Kidney (tissue), 14 donors: ENCODE results near the gene TCN2. TPM values are rescaled to one million over a fixed set of nuclear protein-coding genes. Genes with fewer than 3 reads are reported as not detected.
"Not testable (repeated sequence)": the region's sequence is repeated elsewhere in the genome, so short reads cannot be mapped to it uniquely, and the experiment has no call there.

Experiments used
- DNase-seq, 5 donors: peaks; one replicate each; pipeline ENCODE4 v3.0.0-alpha.2; 2013 to 2020
- FAIRE-seq: peaks from 2 replicates; lab custom pipeline; 2012; peaks lifted over from hg19 to GRCh38; lab: Jason Lieb, UNC
- H3K27ac ChIP-seq, 2 donors: one replicate each; pipeline ENCODE4 v1.7.0; 2013; ENCODE audit warnings: low read depth in 2 of 2, low read length in 2 of 2, inconsistent platforms in 1 of 2
- H3K27me3 ChIP-seq: one replicate; pipeline ENCODE4 v1.7.1; 2013; ENCODE audit warnings: low read length, inconsistent platforms; ENCODE audit not compliant: control insufficient read depth, insufficient read depth
- H3K36me3 ChIP-seq, 3 donors: one replicate each; pipeline versions ENCODE4 v1.7.0 to v1.7.1; 2013; ENCODE audit warnings: low read length in 3 of 3, control low read depth in 1 of 3, inconsistent platforms in 1 of 3; ENCODE audit not compliant: insufficient read depth in 3 of 3, control insufficient read depth in 2 of 3
- H3K4me1 ChIP-seq, 3 donors: one replicate each; pipeline versions ENCODE4 v1.7.0 to v1.7.1; 2013; ENCODE audit warnings: low read length in 3 of 3, inconsistent platforms in 1 of 3, low read depth in 1 of 3; ENCODE audit not compliant: control insufficient read depth in 2 of 3, insufficient read depth in 2 of 3
- H3K4me3 ChIP-seq, 3 donors: one replicate each; pipeline versions ENCODE4 v1.7.0 to v1.8.1; 2013; ENCODE audit warnings: low read length in 3 of 3, control low read depth in 1 of 3, inconsistent platforms in 1 of 3
- H3K9ac ChIP-seq, 3 donors: one replicate each; pipeline versions ENCODE4 v1.7.0 to v1.7.1; 2013; ENCODE audit warnings: low read length in 3 of 3, control low read depth in 1 of 3, inconsistent platforms in 1 of 3
- H3K9me3 ChIP-seq, 3 donors: one replicate each; pipeline versions ENCODE4 v1.7.0 to v1.7.1; 2013; ENCODE audit warnings: low read length in 3 of 3, control low read depth in 1 of 3, inconsistent platforms in 1 of 3; ENCODE audit not compliant: control insufficient read depth in 2 of 3, insufficient read depth in 1 of 3
- intact Hi-C: fragments of 100-400 bp; cut with DNase I; formaldehyde crosslinking; loops from one replicate; pipeline ENCODE4 v1.11.1; 2022
- polyA plus RNA-seq: library from polyadenylated mRNA; stranded (reverse); fragments of 350-450 nt; fragmentation: Illumina TruSeq; extraction: RNeasy Lipid Tissue Mini Kit (QIAGEN cat#74804); gene quantifications from one replicate; pipeline ENCODE4 v1.2.3, GENCODE V29; 2014; ENCODE audit warnings: low read depth, low replicate concordance; ENCODE audit not compliant: insufficient read depth
- total RNA-seq: library from RNA; stranded (reverse); fragmentation: NEBNext Ultra II Directional; extraction: Animal tissue kit (Norgen Biotek cat#: 25700); gene quantifications from one replicate; pipeline ENCODE4 v1.2.1, GENCODE V29; 2021
- TF ChIP-seq, protein P1 (sequence below): IDR thresholded peaks from 3 replicates; pipeline ENCODE4 v1.5.1; 2012; ENCODE audit warnings: mild to moderate bottlenecking, moderate library complexity, borderline replicate concordance; ENCODE audit not compliant: insufficient read depth; ENCODE audit errors: extremely low read depth
- donor health status: control.
- donor health status: control.
- donor health status: control.
- donor health status: control.
- donor health status: control.
- donor health status: DM: yes; HTN: yes; CAD: no.
- donor health status: Normal renal cell carcinoma (clear cell type).

Gene TCN2
- total and polyA plus RNA-seq, 2 donors from 2014 or later: 71.3 to 174 TPM

DNA sequence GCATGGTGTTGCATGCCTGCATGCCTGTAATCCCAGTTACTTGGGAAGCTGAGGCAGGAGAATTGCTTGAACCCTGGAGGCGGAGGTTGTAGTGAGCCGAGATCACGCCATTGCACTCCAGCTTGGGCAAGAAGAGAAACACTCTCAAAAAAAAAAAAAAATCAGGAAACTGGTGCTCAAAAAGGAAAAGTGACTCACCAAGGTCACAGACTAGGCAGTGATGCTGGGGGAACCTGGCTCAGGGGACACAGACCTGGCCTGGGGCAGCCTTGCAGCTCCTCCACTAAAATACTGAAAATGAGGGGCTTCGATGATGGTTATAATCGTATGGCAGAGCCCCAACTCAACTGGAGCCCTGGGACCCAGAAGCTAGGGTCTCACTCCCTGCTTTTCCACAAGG, 20.5 kb downstream of the TCN2 start:
- TF ChIP-seq, protein P1, sequence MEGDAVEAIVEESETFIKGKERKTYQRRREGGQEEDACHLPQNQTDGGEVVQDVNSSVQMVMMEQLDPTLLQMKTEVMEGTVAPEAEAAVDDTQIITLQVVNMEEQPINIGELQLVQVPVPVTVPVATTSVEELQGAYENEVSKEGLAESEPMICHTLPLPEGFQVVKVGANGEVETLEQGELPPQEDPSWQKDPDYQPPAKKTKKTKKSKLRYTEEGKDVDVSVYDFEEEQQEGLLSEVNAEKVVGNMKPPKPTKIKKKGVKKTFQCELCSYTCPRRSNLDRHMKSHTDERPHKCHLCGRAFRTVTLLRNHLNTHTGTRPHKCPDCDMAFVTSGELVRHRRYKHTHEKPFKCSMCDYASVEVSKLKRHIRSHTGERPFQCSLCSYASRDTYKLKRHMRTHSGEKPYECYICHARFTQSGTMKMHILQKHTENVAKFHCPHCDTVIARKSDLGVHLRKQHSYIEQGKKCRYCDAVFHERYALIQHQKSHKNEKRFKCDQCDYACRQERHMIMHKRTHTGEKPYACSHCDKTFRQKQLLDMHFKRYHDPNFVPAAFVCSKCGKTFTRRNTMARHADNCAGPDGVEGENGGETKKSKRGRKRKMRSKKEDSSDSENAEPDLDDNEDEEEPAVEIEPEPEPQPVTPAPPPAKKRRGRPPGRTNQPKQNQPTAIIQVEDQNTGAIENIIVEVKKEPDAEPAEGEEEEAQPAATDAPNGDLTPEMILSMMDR: no peak
- Histone ChIP-seq H3K27me3 (no peaks in the 10 kb centered on the region), H3K9ac (no peak overlapping the region), H3K4me1 (no peaks in the 10 kb centered on the region), H3K27ac (no peak overlapping the region), H3K36me3 (peaks cover 0 to 4% (median 0%) of the 10 kb centered on the region in 3 donors), H3K4me3 (no peak overlapping the region), H3K9me3 (no peaks in the 10 kb centered on the region)
- intact Hi-C loops: loop anchor here (10.0 kb wide), 1 partner anchor 127 kb away; no protein-coding TSS in a partner anchor
- DNase-seq (no peak), FAIRE-seq (no peak)

DNA sequence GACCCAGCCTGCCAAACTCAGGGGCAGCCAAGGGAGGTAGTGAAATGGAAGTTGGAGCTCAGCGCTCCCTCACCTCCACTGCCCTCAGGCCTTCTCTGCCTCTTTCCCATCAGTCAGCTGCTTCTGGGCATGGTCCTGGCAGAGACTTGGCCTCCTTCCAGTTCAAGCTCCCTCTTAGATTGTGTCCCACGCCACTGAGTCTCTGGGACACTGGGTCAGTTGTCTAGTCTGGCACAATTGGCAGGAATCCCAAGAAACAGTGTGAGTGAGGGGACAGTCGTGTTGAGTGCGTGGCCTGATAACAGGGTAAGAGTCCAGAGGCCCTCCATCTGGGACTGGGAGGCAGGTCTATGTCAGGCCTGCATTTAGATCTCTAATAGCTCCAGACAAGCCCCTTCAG, 21.5 kb downstream of the TCN2 start:
- DNase-seq (no peak), FAIRE-seq (no peak)
- intact Hi-C loops: loop anchor here (10.0 kb wide), 1 partner anchor 126 kb away; no protein-coding TSS in a partner anchor
- no peaks in the 10 kb centered on the region for H3K9me3 ChIP-seq
- TF ChIP-seq, protein P1: no peak
- H3K27ac ChIP-seq: no peak overlapping the region
- no peaks in the 10 kb centered on the region for H3K27me3 ChIP-seq
- no peaks in the 10 kb centered on the region for H3K36me3 ChIP-seq
- no peak overlapping the region for H3K4me3 ChIP-seq
- H3K4me1 ChIP-seq: no peaks in the 10 kb centered on the region
- H3K9ac ChIP-seq: no peak overlapping the region

DNA sequence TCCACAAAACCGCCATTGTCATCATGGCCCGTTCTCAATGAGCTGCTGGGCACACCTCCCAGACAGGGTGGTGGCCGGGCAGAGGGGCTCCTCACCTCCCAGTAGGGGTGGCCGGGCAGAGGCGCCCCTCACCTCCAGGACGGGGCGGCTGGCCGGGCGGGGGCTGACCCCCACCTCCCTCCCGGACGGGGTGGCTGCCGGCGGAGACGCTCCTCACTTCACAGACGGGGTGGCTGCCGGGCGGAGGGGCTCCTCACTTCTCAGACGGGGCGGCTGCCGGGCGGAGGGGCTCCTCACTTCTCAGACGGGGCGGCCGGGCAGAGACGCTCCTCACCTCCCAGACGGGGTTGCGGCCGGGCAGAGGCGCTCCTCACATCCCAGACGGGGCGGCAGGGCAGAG, 24.5 kb downstream of the TCN2 start:
- H3K9me3 ChIP-seq, H3K4me3 ChIP-seq, intact Hi-C loops, DNase-seq, H3K9ac ChIP-seq, H3K27me3 ChIP-seq, H3K27ac ChIP-seq, FAIRE-seq, H3K36me3 ChIP-seq: not testable (repeated sequence)
- peaks cover 0 to 12% (median 6%) of the 10 kb centered on the region in 3 donors for H3K4me1 ChIP-seq

DNA sequence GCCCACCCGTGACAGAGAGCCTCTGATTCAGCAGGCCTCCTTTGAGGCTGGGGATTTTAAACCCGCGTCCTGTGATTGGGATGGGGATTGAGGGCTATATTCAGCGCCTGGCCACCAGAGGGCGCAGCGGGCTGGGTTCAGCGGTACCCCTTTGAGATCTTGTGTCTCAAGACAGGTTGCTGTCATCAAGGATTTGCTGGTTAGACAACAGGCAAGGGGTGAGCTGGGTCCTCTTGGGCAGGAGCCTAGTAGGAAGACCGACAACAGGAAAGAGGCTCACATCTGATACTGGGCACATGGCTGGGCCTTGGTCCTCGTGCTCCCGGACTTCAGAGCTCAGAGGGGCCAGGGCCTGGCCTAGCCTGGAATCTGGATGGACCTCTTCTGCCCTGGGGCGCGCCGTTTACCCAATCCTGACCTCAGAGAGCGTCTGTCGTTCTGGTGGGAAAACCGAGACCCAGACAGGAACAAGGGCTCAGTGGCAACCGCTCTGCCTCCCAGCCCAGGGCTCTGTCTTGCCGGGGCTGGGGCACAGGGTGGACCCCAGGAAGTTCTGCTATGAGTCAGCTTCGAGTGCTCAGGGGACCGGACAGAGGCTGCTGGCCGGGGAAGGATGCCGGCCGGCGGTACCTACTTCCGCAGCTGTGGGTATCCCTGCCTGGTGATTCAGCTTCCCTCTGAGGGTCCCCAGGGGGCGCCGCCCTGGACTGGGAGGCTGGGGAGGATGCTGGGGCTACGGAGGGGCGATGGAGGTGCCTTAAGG, 27.7 kb downstream of the TCN2 start:
- H3K27me3 ChIP-seq: no peaks in the 10 kb centered on the region
- peak overlapping the region; percentile 91 to 93 for H3K27ac ChIP-seq
- H3K4me3 ChIP-seq: peak overlapping the region in 2 of 3 donors; percentile 18 to 55
- TF ChIP-seq, protein P1: peak; percentile 97
- H3K4me1 ChIP-seq: peaks cover 0 to 23% (median 12%) of the 10 kb centered on the region in 3 donors
- H3K36me3 ChIP-seq: no peaks in the 10 kb centered on the region
- peak; percentile 86 to 94 (median 89) for DNase-seq
- intact Hi-C loops: no loop called here
- no peaks in the 10 kb centered on the region for H3K9me3 ChIP-seq
- no peak for FAIRE-seq
- peak overlapping the region in 1 of 3 donors; percentile 56 for H3K9ac ChIP-seq
